Mammary epithelial cell (primary cell): Measurements from ENCODE around the gene CDH4.

Experiments
- EZH2 ChIP-seq: IDR thresholded peaks from 2 replicates; pipeline ENCODE4 v1.6.1; 2012; ENCODE audit warnings: low read length, inconsistent platforms, borderline replicate concordance
- TF ChIP-seq, protein P1 (sequence below), 2 donors: IDR thresholded peaks in 1 of 2; conservative IDR thresholded peaks in 1 of 2; 2 replicates each; pipeline ENCODE4 v1.5.1; 2011 to 2012; ENCODE audit warnings: inconsistent platforms in 2 of 2, low read length in 2 of 2, mild to moderate bottlenecking in 2 of 2, control low read depth in 1 of 2, low read depth in 1 of 2; ENCODE audit not compliant: insufficient read depth in 1 of 2; ENCODE audit errors: extremely low read depth in 1 of 2

- TF ChIP-seq, protein P1, sequence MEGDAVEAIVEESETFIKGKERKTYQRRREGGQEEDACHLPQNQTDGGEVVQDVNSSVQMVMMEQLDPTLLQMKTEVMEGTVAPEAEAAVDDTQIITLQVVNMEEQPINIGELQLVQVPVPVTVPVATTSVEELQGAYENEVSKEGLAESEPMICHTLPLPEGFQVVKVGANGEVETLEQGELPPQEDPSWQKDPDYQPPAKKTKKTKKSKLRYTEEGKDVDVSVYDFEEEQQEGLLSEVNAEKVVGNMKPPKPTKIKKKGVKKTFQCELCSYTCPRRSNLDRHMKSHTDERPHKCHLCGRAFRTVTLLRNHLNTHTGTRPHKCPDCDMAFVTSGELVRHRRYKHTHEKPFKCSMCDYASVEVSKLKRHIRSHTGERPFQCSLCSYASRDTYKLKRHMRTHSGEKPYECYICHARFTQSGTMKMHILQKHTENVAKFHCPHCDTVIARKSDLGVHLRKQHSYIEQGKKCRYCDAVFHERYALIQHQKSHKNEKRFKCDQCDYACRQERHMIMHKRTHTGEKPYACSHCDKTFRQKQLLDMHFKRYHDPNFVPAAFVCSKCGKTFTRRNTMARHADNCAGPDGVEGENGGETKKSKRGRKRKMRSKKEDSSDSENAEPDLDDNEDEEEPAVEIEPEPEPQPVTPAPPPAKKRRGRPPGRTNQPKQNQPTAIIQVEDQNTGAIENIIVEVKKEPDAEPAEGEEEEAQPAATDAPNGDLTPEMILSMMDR (conservative IDR thresholded peaks at IDR 0.05 in 1 of 2, IDR thresholded peaks at IDR 0.05 in 1 of 2; ENCODE audit: extremely low read depth in 1 of 2, insufficient read depth in 1 of 2, low read depth in 1 of 2, low read length in 2 of 2), result no peak
- TF ChIP-seq EZH2, result no peak
These were observed 108.9 kb downstream of the CDH4 start for GRCh38 chr20:61360940-61361339.
